ENCODE results near the gene PHYKPL.
"Not testable (repeated sequence)": the region's sequence is repeated elsewhere in the genome, so short reads cannot be mapped to it uniquely, and the experiment has no call there.

Gene PHYKPL

GRCh38 chr5:178234121-178234749, 1.6 kb upstream of the PHYKPL start:
- no peak for TF ChIP-seq CTCF (IDR thresholded peaks at IDR 0.05)
- Histone ChIP-seq H3K9me3 (no peaks in the 10 kb centered on the region), H3K4me3 (no peak overlapping the region), H3K4me1 (peaks cover 6 to 45% (median 27%) of the 10 kb centered on the region in 4 donors), H3K27me3 (no peaks in the 10 kb centered on the region), H3K36me3 (peaks cover 8 to 16% (median 10%) of the 10 kb centered on the region in 3 donors), H3K27ac (no peak overlapping the region)
- intact Hi-C loops (cut with DNase I; ENCODE audit: low total_unique reads): no loop called here
- DNase-seq: no peak

DNA sequence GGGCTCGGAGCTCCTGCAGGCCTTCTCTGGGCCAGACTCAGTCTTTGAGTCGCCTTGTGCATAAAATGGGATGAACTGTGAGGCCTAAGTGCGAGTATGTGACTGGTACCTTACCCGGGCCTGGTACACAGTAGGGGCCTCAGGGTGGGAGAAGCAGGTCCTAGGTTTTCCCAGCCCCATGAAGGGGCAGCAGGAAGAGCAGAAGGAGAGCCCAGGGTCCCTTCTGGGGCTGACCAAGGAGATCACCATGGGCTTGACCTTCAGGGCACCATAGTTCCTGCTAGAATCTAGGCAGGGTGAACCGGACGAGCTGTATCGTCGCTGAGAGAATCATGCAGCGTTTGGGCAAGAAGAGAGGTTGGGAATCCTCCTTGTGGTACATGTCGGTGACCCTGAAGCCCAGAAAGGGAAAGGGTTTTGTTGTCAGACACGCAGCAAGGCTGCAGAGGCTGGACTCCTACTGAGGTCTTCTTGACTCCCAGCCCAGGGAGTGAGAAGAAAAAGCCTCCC, 373 bp upstream of the PHYKPL start:
- no peak for DNase-seq
- Histone ChIP-seq H3K36me3 (peaks cover 9 to 29% (median 23%) of the 10 kb centered on the region in 3 donors), H3K4me1 (peaks cover 6 to 41% (median 27%) of the 10 kb centered on the region in 4 donors), H3K4me3 (peak overlapping the region; percentile 61 to 62), H3K27me3 (no peaks in the 10 kb centered on the region), H3K9me3 (no peaks in the 10 kb centered on the region), H3K27ac (peak overlapping the region; percentile 93 to 97)
- intact Hi-C loops (cut with DNase I; ENCODE audit: low total_unique reads): no loop called here
- TF ChIP-seq CTCF (IDR thresholded peaks at IDR 0.05): no peak

- H3K4me1 ChIP-seq: peaks cover 6 to 33% (median 25%) of the 10 kb centered on the region in 4 donors
- H3K9me3 ChIP-seq: no peaks in the 10 kb centered on the region
- H3K27me3 ChIP-seq: no peaks in the 10 kb centered on the region
- TF ChIP-seq CTCF (IDR thresholded peaks at IDR 0.05): no peak
- peak in 1 of 2 donors; percentile 72 for DNase-seq
- H3K27ac ChIP-seq: peak overlapping the region; percentile 93 to 97
- H3K36me3 ChIP-seq: peaks cover 9 to 42% (median 36%) of the 10 kb centered on the region in 3 donors
- H3K4me3 ChIP-seq: peak overlapping the region; percentile 61 to 62
- intact Hi-C loops (cut with DNase I; ENCODE audit: low total_unique reads): no loop called here
These were observed 971 bp downstream of the PHYKPL start for GRCh38 chr5:178231539-178232123.

DNA sequence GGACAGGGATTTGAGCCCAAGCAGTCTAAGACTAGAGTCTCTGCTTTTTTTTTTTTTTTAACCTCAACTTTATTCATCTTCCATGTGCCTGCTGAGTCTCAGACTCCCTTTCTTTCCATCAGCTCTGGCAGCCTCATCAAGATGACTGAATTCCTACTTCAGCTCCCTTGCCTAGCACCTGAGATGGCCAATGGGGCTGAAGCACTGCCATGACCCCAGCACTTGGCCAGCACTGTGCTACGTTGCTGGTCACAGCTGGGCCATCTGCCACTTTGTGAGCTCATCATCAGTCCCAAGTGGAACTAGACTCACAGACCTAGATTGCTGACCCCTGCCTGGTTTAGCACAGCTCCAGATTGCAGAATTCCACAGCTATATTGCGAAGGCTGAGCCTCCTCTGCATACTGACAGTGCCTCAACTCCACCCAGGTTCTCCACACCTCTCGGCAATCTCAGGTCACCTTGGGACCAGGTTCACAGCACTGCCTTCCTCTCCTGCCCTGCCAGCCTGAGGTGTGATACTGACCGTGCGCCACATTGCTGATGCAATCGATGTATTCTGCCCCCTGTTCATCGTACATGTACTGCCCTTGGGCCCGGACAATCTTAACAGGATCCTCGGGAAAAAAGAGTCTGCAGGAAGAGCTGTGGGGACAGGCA, 1.6 kb downstream of the PHYKPL start:
- H3K36me3 ChIP-seq: peaks cover 9 to 49% (median 42%) of the 10 kb centered on the region in 3 donors
- DNase-seq: no peak
- peak overlapping the region; percentile 93 to 97 for H3K27ac ChIP-seq
- H3K9me3 ChIP-seq: no peaks in the 10 kb centered on the region
- H3K27me3 ChIP-seq: no peaks in the 10 kb centered on the region
- no peak for TF ChIP-seq CTCF (IDR thresholded peaks at IDR 0.05)
- intact Hi-C loops (cut with DNase I; ENCODE audit: low total_unique reads): no loop called here
- H3K4me1 ChIP-seq: peaks cover 6 to 27% (median 24%) of the 10 kb centered on the region in 4 donors
- peak overlapping the region; percentile 61 to 62 for H3K4me3 ChIP-seq

DNA sequence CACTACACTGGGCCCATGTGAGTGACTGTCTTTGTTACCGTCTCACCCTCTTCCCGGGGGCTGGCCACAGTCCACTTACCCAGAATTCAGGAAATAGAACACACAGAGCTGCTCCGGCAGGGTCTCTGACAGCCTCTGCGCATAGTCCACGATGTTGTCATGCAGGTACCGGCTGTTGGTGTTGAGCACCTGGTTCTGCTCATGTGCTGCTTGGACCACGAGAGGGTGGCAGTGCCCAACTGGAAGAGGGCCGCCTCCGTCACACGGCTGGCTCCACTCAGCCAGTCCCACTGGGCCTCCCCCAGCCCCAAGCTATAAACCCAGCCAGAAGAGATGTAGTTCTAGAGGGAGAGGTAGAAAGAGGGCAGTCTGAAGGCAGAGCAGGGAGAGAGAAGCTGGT, 2.7 kb downstream of the PHYKPL start:
- H3K4me3 ChIP-seq: no peak overlapping the region
- H3K4me1 ChIP-seq: peaks cover 6 to 27% (median 24%) of the 10 kb centered on the region in 4 donors
- TF ChIP-seq CTCF (IDR thresholded peaks at IDR 0.05): no peak
- no peak overlapping the region for H3K27ac ChIP-seq
- no peak for DNase-seq
- peaks cover 9 to 55% (median 42%) of the 10 kb centered on the region in 3 donors for H3K36me3 ChIP-seq
- H3K27me3 ChIP-seq: no peaks in the 10 kb centered on the region
- intact Hi-C loops (cut with DNase I; ENCODE audit: low total_unique reads): no loop called here
- no peaks in the 10 kb centered on the region for H3K9me3 ChIP-seq

DNA sequence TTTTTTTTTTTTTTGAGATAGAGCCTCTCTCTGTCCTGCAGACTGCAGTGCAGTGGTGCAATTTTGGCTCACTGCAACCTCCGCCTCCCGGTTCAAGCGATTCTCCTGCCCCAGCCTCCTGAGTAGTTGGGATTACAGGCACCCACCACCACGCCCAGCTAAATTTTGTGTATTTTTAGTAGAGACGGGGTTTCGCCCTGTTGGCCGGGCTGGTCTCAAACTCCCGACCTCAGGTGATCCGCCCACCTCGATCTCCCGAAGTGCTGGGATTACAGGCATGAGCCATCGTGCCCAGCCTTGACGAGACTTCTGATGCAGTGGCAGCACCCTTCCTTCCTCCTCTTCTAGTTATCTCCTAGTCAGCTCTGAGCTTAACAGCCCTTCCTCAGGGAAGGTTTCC, 3.5 kb downstream of the PHYKPL start:
- H3K4me3 ChIP-seq; H3K9me3 ChIP-seq; DNase-seq; intact Hi-C loops (cut with DNase I; ENCODE audit: low total_unique reads); H3K27me3 ChIP-seq; H3K27ac ChIP-seq: not testable (repeated sequence)
- Histone ChIP-seq H3K4me1 (peaks cover 6 to 27% (median 24%) of the 10 kb centered on the region in 4 donors), H3K36me3 (peaks cover 9 to 63% (median 42%) of the 10 kb centered on the region in 3 donors)

Measured in tibial artery (tissue), 4 donors.